SK-N-SH (cell line): ENCODE measurements around the gene CACNA1A. TPM values are rescaled to one million over a fixed set of nuclear protein-coding genes. Genes with fewer than 3 reads are reported as not detected.

Source experiments
- CTCF ChIA-PET: fragments of 300-600, 350-600 bp; formaldehyde crosslinking; extraction: SDS; loops from one replicate; lab custom pipeline; 2021; lab: Yijun Ruan, JAX
- POLR2A ChIA-PET: fragments of 350-600 bp; sonication (Branson Sonifier 250); formaldehyde crosslinking; extraction: SDS; loops from one replicate; lab custom pipeline; 2020; ENCODE audit warnings: antibody characterized with exemption, inconsistent platforms; lab: Yijun Ruan, JAX
- DNase-seq: peaks from one replicate; pipeline ENCODE4 v3.0.0; 2012
- H2AFZ ChIP-seq: fragments of 200-600 bp; sonication (generic); 2 replicates; pipeline ENCODE4 v1.8.1; 2016; ENCODE audit warnings: antibody characterized with exemption, mild to moderate bottlenecking, low read depth
- H3F3A ChIP-seq: fragments of 200-600 bp; sonication (generic); replicated peaks from 2 replicates; pipeline ENCODE3; 2016; ENCODE audit warnings: antibody characterized with exemption, mild to moderate bottlenecking; ENCODE audit not compliant: insufficient read depth
- H3K27ac ChIP-seq, 2 experiments: fragments of 200-500 bp in 1 of 2; fragments of 200-600 bp in 1 of 2; sonication (Bioruptor generic) in 1 of 2; sonication (generic), shearing (Covaris generic) in 1 of 2; 2 replicates each; pipeline versions ENCODE4 v1.5.1 to v1.6.1; 2014 to 2016; ENCODE audit warnings: low read depth in 2 of 2, inconsistent platforms in 1 of 2, low read length in 1 of 2, mild to moderate bottlenecking in 1 of 2, mixed read lengths in 1 of 2
- H3K27me3 ChIP-seq: fragments of 200-600 bp; sonication (generic), shearing (Covaris generic); 2 replicates; pipeline ENCODE4 v1.6.1; 2016; ENCODE audit warnings: mixed run types; ENCODE audit not compliant: insufficient read depth
- H3K36me3 ChIP-seq, 2 experiments: fragments of 200-500 bp in 1 of 2; fragments of 200-600 bp in 1 of 2; sonication (Bioruptor generic) in 1 of 2; sonication (generic) in 1 of 2; replicated peaks in 1 of 2; 2 replicates each; pipeline versions ENCODE3 to v1.5.1; 2014 to 2016; ENCODE audit warnings: low read length in 1 of 2, mild to moderate bottlenecking in 1 of 2; ENCODE audit not compliant: insufficient read depth in 2 of 2, control insufficient read depth in 1 of 2
- H3K4me1 ChIP-seq, 2 experiments: fragments of 200-500 bp in 1 of 2; fragments of 200-600 bp in 1 of 2; sonication (Bioruptor generic) in 1 of 2; sonication (generic), shearing (Covaris generic) in 1 of 2; 2 replicates each; pipeline versions ENCODE4 v1.5.1 to v1.6.1; 2014 to 2016; ENCODE audit warnings: low read depth in 1 of 2, low read length in 1 of 2, mixed run types in 1 of 2; ENCODE audit not compliant: insufficient read depth in 2 of 2, control insufficient read depth in 1 of 2
- H3K4me2 ChIP-seq: fragments of 200-600 bp; sonication (generic), shearing (Covaris generic); 2 replicates; pipeline ENCODE4 v1.6.1; 2017; ENCODE audit warnings: mixed run types
- H3K4me3 ChIP-seq, 2 experiments: fragments of 200-500 bp in 1 of 2; fragments of 200-600 bp in 1 of 2; sonication (Bioruptor generic) in 1 of 2; sonication (generic), shearing (Covaris generic) in 1 of 2; 2 replicates each; pipeline versions ENCODE4 v1.5.1 to v1.8.1; 2014 to 2016; ENCODE audit warnings: low read depth in 2 of 2, inconsistent platforms in 1 of 2, low read length in 1 of 2, mild to moderate bottlenecking in 1 of 2, mixed read lengths in 1 of 2, moderate library complexity in 1 of 2
- H3K79me2 ChIP-seq: fragments of 200-600 bp; sonication (generic); 2 replicates; pipeline ENCODE4 v1.8.1; 2017; ENCODE audit warnings: mild to moderate bottlenecking; ENCODE audit not compliant: insufficient read depth
- H3K9ac ChIP-seq: fragments of 200-600 bp; sonication (generic); 2 replicates; pipeline ENCODE4 v1.6.1; 2017; ENCODE audit warnings: mixed run types
- H3K9me2 ChIP-seq: fragments of 200-600 bp; sonication (generic); 2 replicates; pipeline ENCODE4 v1.6.1; 2017; ENCODE audit warnings: mixed run types
- H3K9me3 ChIP-seq: fragments of 200-600 bp; sonication (generic); 2 replicates; pipeline ENCODE4 v1.6.1; 2017; ENCODE audit warnings: mixed run types, mild to moderate bottlenecking, moderate library complexity
- H4K20me1 ChIP-seq: fragments of 200-600 bp; sonication (generic); 2 replicates; pipeline ENCODE4 v1.6.1; 2017; ENCODE audit warnings: mild to moderate bottlenecking, mixed run types; ENCODE audit not compliant: insufficient read depth
- EP300 ChIP-seq, 2 experiments: IDR thresholded peaks; 2 replicates each; pipeline versions ENCODE4 v1.4.0 to v1.6.1; 2012; ENCODE audit warnings: borderline replicate concordance in 1 of 2, low read depth in 1 of 2, low read length in 1 of 2
- FOXJ3 ChIP-seq: sonication (generic); formaldehyde crosslinking; IDR thresholded peaks from 2 replicates; pipeline ENCODE4 v1.5.1; 2020; ENCODE audit warnings: mild to moderate bottlenecking, missing genetic modification reagents
- FOXM1 ChIP-seq: IDR thresholded peaks from 2 replicates; pipeline ENCODE4 v1.4.0; 2012; ENCODE audit warnings: low read depth, mild to moderate bottlenecking
- GATA2 ChIP-seq: sonication (generic); formaldehyde crosslinking; IDR thresholded peaks from 2 replicates; pipeline ENCODE4 v1.5.0; 2020; ENCODE audit warnings: mild to moderate bottlenecking, missing genetic modification reagents
- MEF2A ChIP-seq: IDR thresholded peaks from 2 replicates; pipeline ENCODE4 v1.4.0; 2012; ENCODE audit warnings: low read depth, borderline replicate concordance
- MXI1 ChIP-seq: IDR thresholded peaks from 2 replicates; pipeline ENCODE4 v1.6.1; 2012; ENCODE audit warnings: mild to moderate bottlenecking, low read depth, low read length, improper control_type of control experiment
- NFIC ChIP-seq: IDR thresholded peaks from 2 replicates; pipeline ENCODE4 v1.4.0; 2012; ENCODE audit warnings: borderline replicate concordance
- NRF1 ChIP-seq: IDR thresholded peaks from 2 replicates; pipeline ENCODE4 v1.6.1; 2012; ENCODE audit warnings: low read depth, mild to moderate bottlenecking, low read length
- RFX5 ChIP-seq: IDR thresholded peaks from 2 replicates; pipeline ENCODE4 v1.6.1; 2012; ENCODE audit warnings: mild to moderate bottlenecking, improper control_type of control experiment, low read length
- SIN3A ChIP-seq: IDR thresholded peaks from 2 replicates; pipeline ENCODE4 v1.6.1; 2012; ENCODE audit warnings: low read depth, mild to moderate bottlenecking, low read length, moderate library complexity, borderline replicate concordance
- TAF1 ChIP-seq: IDR thresholded peaks from 2 replicates; pipeline ENCODE4 v1.6.1; 2012; ENCODE audit warnings: low read depth, mild to moderate bottlenecking, low read length, moderate library complexity, borderline replicate concordance
- YY1 ChIP-seq: IDR thresholded peaks from 2 replicates; pipeline ENCODE4 v1.4.0; 2012; ENCODE audit warnings: low read depth, mild to moderate bottlenecking
- WGBS: methylation state at CpG from one replicate; pipeline ENCODE4 v1.1.6; 2017; ENCODE audit warnings: low lambda C conversion rate; 5-methylcytosine and 5-hydroxymethylcytosine counted together
- polyA plus RNA-seq, 3 experiments: library from polyadenylated mRNA; depleted of rRNA; stranded (reverse); fragments of >200 nt; gene quantifications; 2 replicates each; pipeline ENCODE4 v1.2.3, GENCODE V29; 2012
- TF ChIP-seq, protein P1 (sequence below): IDR thresholded peaks from 2 replicates; pipeline ENCODE4 v1.4.0; 2012; ENCODE audit warnings: low read depth, borderline replicate concordance
- TF ChIP-seq, protein P2 (sequence below): fragments of 150-350 bp; IDR thresholded peaks from 2 replicates; pipeline ENCODE4 v1.6.1; 2017; ENCODE audit warnings: antibody characterized with exemption, low read length, low read depth, borderline replicate concordance
- TF ChIP-seq, protein P3 (sequence below): IDR thresholded peaks from 2 replicates; pipeline ENCODE4; 2012

CACNA1A gene
- polyA plus RNA-seq, 1 of the 3 experiments (the other 2 are of a cell fraction), result 1.3 TPM

DNA sequence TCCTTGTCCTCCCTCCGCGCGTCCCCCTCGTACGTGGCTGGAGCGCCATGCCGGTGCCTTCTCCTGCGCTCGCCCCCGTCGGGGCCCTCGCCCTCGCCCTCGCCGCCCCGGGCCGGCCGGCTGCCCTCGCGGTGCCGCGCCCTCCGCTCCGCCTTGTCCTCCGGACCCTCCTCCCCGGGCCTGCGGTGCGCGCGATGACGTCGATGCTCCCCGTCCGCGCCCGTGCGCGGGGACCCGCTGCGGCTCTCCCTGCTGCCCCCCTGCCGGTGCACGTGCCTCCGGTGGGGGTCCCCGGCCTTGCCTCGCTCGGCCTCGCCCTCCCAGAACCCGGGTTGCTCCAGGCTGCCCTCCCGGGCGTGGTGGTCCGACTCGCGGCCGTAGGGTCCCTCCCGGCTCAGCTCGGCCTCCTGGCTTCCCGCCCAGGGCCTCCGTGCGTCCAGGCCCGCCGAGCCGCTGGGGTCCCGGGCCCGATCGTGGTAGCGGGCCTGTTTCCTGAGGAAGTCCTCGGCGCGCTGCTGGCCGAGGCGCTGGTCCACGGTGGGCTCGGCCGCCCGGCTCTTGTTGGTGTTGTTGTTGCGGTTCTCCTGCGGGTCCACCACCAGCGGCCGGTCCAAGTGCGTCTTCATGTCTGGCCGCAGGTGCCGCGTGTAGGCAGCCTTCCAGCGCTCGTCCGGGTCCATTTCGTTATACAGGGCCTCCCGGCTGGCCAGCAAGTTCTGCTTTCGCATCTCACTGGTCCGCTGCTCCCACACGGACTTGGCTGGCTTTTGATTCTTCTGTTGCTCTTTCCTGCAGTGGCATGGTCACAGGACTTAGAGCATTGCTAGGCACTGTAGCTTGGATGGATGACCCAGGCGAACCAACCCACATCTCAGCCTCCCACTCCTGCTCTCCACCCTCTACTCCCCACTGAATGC lies 207.5 kb downstream of the CACNA1A start:
- H3K9me2 ChIP-seq, result no peaks in the 10 kb centered on the region
- no peak overlapping the region for H3K27ac ChIP-seq
- H3F3A ChIP-seq, result no peaks in the 10 kb centered on the region
- H3K9me3 ChIP-seq, result no peaks in the 10 kb centered on the region
- H3K27me3 ChIP-seq, result peaks cover 69% of the 10 kb centered on the region
- DNase-seq, result peak; percentile 51
- H3K36me3 ChIP-seq, result no peaks in the 10 kb centered on the region
- TF ChIP-seq EP300 (IDR thresholded peaks at IDR 0.05; ENCODE audit: borderline replicate concordance in 1 of 2, low read depth in 1 of 2, low read length in 1 of 2) (no peak), NRF1 (no peak), NFIC (no peak), SIN3A (no peak), YY1 (no peak), MEF2A (no peak), MXI1 (no peak), GATA2 (CRISPR knock-in tag) (no peak), FOXM1 (no peak), TAF1 (no peak), FOXJ3 (no peak), RFX5 (no peak)
- TF ChIP-seq, protein P1, sequence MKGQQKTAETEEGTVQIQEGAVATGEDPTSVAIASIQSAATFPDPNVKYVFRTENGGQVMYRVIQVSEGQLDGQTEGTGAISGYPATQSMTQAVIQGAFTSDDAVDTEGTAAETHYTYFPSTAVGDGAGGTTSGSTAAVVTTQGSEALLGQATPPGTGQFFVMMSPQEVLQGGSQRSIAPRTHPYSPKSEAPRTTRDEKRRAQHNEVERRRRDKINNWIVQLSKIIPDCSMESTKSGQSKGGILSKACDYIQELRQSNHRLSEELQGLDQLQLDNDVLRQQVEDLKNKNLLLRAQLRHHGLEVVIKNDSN, result no peak
- TF ChIP-seq, protein P2, sequence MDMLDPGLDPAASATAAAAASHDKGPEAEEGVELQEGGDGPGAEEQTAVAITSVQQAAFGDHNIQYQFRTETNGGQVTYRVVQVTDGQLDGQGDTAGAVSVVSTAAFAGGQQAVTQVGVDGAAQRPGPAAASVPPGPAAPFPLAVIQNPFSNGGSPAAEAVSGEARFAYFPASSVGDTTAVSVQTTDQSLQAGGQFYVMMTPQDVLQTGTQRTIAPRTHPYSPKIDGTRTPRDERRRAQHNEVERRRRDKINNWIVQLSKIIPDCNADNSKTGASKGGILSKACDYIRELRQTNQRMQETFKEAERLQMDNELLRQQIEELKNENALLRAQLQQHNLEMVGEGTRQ, result no peak
- TF ChIP-seq, protein P3, sequence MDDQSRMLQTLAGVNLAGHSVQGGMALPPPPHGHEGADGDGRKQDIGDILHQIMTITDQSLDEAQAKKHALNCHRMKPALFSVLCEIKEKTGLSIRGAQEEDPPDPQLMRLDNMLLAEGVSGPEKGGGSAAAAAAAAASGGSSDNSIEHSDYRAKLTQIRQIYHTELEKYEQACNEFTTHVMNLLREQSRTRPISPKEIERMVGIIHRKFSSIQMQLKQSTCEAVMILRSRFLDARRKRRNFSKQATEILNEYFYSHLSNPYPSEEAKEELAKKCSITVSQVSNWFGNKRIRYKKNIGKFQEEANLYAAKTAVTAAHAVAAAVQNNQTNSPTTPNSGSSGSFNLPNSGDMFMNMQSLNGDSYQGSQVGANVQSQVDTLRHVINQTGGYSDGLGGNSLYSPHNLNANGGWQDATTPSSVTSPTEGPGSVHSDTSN, result no peak
- no peaks in the 10 kb centered on the region for H3K79me2 ChIP-seq
- no peak overlapping the region for H3K4me3 ChIP-seq
- POLR2A ChIA-PET, result no interaction called here
- H3K9ac ChIP-seq, result no peak overlapping the region
- peak overlapping the region; percentile 63 for H3K4me2 ChIP-seq
- H3K4me1 ChIP-seq, result no peaks in the 10 kb centered on the region
- no peak overlapping the region for H2AFZ ChIP-seq
- CTCF ChIA-PET, result no interaction called here
- 31% methylated on average over 47 of the region's 92 CpGs for WGBS
- H4K20me1 ChIP-seq, result no peaks in the 10 kb centered on the region
